Small intestine (tissue), 7 donors: ENCODE data around the gene TSPAN9. TPM values are rescaled to one million over a fixed set of nuclear protein-coding genes. Genes with fewer than 3 reads are reported as not detected.

Experiments used
- DNase-seq, 2 donors: peaks; one replicate each; pipeline versions ENCODE4 v3.0.0 to v3.0.0-alpha.2; 2013
- FAIRE-seq: peaks from 2 replicates; lab custom pipeline; 2012; peaks lifted over from hg19 to GRCh38; lab: Jason Lieb, UNC
- H3K27ac ChIP-seq, 3 donors: one replicate each; pipeline ENCODE4 v1.5.1; 2013; ENCODE audit warnings: low read length in 2 of 3, mild to moderate bottlenecking in 2 of 3, control low read depth in 1 of 3, inconsistent platforms in 1 of 3, low read depth in 1 of 3, moderate library complexity in 1 of 3
- H3K27me3 ChIP-seq, 3 donors: one replicate each; pipeline ENCODE4 v1.6.1; 2013; ENCODE audit warnings: low read length in 3 of 3, inconsistent platforms in 1 of 3; ENCODE audit not compliant: control insufficient read depth in 3 of 3, insufficient read depth in 3 of 3
- H3K36me3 ChIP-seq, 3 donors: one replicate each; pipeline ENCODE4 v1.6.1; 2013; ENCODE audit warnings: low read length in 3 of 3, inconsistent platforms in 1 of 3, low read depth in 1 of 3, mild to moderate bottlenecking in 1 of 3, moderate library complexity in 1 of 3; ENCODE audit not compliant: control insufficient read depth in 3 of 3, insufficient read depth in 2 of 3
- H3K4me1 ChIP-seq, 3 donors: one replicate each; pipeline ENCODE4 v1.6.1; 2013; ENCODE audit warnings: low read length in 2 of 3, inconsistent platforms in 1 of 3, low read depth in 1 of 3, mild to moderate bottlenecking in 1 of 3, moderate library complexity in 1 of 3; ENCODE audit not compliant: control insufficient read depth in 3 of 3, insufficient read depth in 2 of 3
- H3K4me3 ChIP-seq, 3 donors: one replicate each; pipeline ENCODE4 v1.5.1; 2013; ENCODE audit warnings: low read length in 3 of 3, control low read depth in 1 of 3, inconsistent platforms in 1 of 3, low read depth in 1 of 3, mild to moderate bottlenecking in 1 of 3, moderate library complexity in 1 of 3
- H3K9me3 ChIP-seq, 2 donors: one replicate each; pipeline ENCODE4 v1.6.1; 2013; ENCODE audit warnings: low read depth in 1 of 2, low read length in 1 of 2; ENCODE audit not compliant: control insufficient read depth in 2 of 2, insufficient read depth in 1 of 2
- WGBS, 3 donors: extraction: QIAGEN DNeasy Blood & Tissue Kit; methylation state at CpG; one replicate each; pipeline ENCODE4 v1.1.7; 2013; 5-methylcytosine and 5-hydroxymethylcytosine counted together
- polyA plus RNA-seq, 4 donors: library from polyadenylated mRNA; stranded (reverse) in 3 of 4; unstranded in 1 of 4; fragments of 200-250 nt in 3 of 4; fragments of 120-200 nt in 1 of 4; gene quantifications; one replicate each; pipeline versions ENCODE4 v1.2.1 to v1.2.3, GENCODE V29; 2013
- donor health status: healthy with polysubstance abuse.
- donor health status: control.
- donor health status: control.
- donor health status: Bipolar disorder and iron deficiency.
- donor health status: healthy.

The TSPAN9 gene
- polyA plus RNA-seq, 4 donors, result 1.3 to 25.5 (median 12.8) TPM

- DNase-seq, result no peak
- Histone ChIP-seq H3K9me3 (peaks cover 0 to 5% of the 10 kb centered on the region in 2 donors), H3K27me3 (no peaks in the 10 kb centered on the region), H3K4me3 (no peak overlapping the region), H3K27ac (no peak overlapping the region), H3K4me1 (peaks cover 0 to 6% (median 0%) of the 10 kb centered on the region in 3 donors), H3K36me3 (peaks cover 0 to 14% (median 0%) of the 10 kb centered on the region in 3 donors)
- FAIRE-seq, result no peak
- 87 to 90% (median 87%) methylated on average over 8 of the region's 8 CpGs for WGBS, 3 donors
Observed at GRCh38 chr12:3091382-3092241, 14.4 kb downstream of the TSPAN9 start.

GRCh38 chr12:3092764-3093163, 15.6 kb downstream of the TSPAN9 start:
- DNase-seq (no peak), FAIRE-seq (no peak)
- Histone ChIP-seq H3K27me3 (no peaks in the 10 kb centered on the region), H3K9me3 (peaks cover 0 to 6% of the 10 kb centered on the region in 2 donors), H3K27ac (no peak overlapping the region), H3K4me1 (peaks cover 0 to 5% (median 0%) of the 10 kb centered on the region in 3 donors), H3K36me3 (peaks cover 0 to 16% (median 0%) of the 10 kb centered on the region in 3 donors), H3K4me3 (no peak overlapping the region)
- 84 to 90% (median 88%) methylated on average over 10 of the region's 10 CpGs for WGBS, 3 donors

- 39 to 55% (median 52%) methylated on average over 9 to 10 of the region's 10 CpGs for WGBS, 3 donors
- Histone ChIP-seq H3K27me3 (no peaks in the 10 kb centered on the region), H3K4me3 (no peak overlapping the region), H3K9me3 (peaks cover 0 to 15% of the 10 kb centered on the region in 2 donors), H3K4me1 (peaks cover 0 to 5% (median 0%) of the 10 kb centered on the region in 3 donors), H3K27ac (peak overlapping the region in 1 of 3 donors; percentile 62), H3K36me3 (peaks cover 0 to 8% (median 0%) of the 10 kb centered on the region in 3 donors)
- DNase-seq (peak; percentile 58 to 76), FAIRE-seq (no peak)
Observed at GRCh38 chr12:3097186-3097804, 20.1 kb downstream of the TSPAN9 start.

- WGBS, 3 donors, result 49 to 60% (median 49%) methylated on average over 9 of the region's 9 CpGs
Observed at GRCh38 chr12:3097836-3098235, 20.7 kb downstream of the TSPAN9 start.

GRCh38 chr12:3098436-3098835, 21.3 kb downstream of the TSPAN9 start:
- no peak for FAIRE-seq
- WGBS, 3 donors, result 80 to 86% (median 82%) methylated on average over 5 of the region's 5 CpGs

More at GRCh38 chr12:3097836-3098235, 20.7 kb downstream of the TSPAN9 start:
- peak overlapping the region in 1 of 3 donors; percentile 62 for H3K27ac ChIP-seq
- H3K36me3 ChIP-seq, result peaks cover 0 to 6% (median 0%) of the 10 kb centered on the region in 3 donors
- no peak overlapping the region for H3K4me3 ChIP-seq
- H3K9me3 ChIP-seq, result peaks cover 0 to 15% of the 10 kb centered on the region in 2 donors
- no peaks in the 10 kb centered on the region for H3K27me3 ChIP-seq
- DNase-seq, result peak in 1 of 2 donors; percentile 38
- no peak for FAIRE-seq
- peaks cover 0 to 5% (median 0%) of the 10 kb centered on the region in 3 donors for H3K4me1 ChIP-seq

GRCh38 chr12:3099146-3099545, 22.0 kb downstream of the TSPAN9 start:
- 90 to 93% (median 90%) methylated on average over 3 of the region's 3 CpGs for WGBS, 3 donors
- Histone ChIP-seq H3K27me3 (no peaks in the 10 kb centered on the region), H3K4me3 (no peak overlapping the region), H3K36me3 (peaks cover 0 to 4% (median 0%) of the 10 kb centered on the region in 3 donors), H3K4me1 (peaks cover 0 to 5% (median 0%) of the 10 kb centered on the region in 3 donors), H3K27ac (no peak overlapping the region), H3K9me3 (peaks cover 0 to 15% of the 10 kb centered on the region in 2 donors)
- DNase-seq, result no peak
- no peak for FAIRE-seq

More at GRCh38 chr12:3098436-3098835, 21.3 kb downstream of the TSPAN9 start:
- Histone ChIP-seq H3K27me3 (no peaks in the 10 kb centered on the region), H3K4me1 (peaks cover 0 to 5% (median 0%) of the 10 kb centered on the region in 3 donors), H3K27ac (no peak overlapping the region), H3K36me3 (peaks cover 0 to 4% (median 0%) of the 10 kb centered on the region in 3 donors), H3K4me3 (no peak overlapping the region), H3K9me3 (peaks cover 0 to 15% of the 10 kb centered on the region in 2 donors)
- DNase-seq, result no peak

- FAIRE-seq (no peak), DNase-seq (no peak)
- H3K4me1 ChIP-seq, result peaks cover 0 to 5% (median 0%) of the 10 kb centered on the region in 3 donors
- 87 to 90% (median 87%) methylated on average over 10 of the region's 10 CpGs for WGBS, 3 donors
- H3K27ac ChIP-seq, result no peak overlapping the region
- peaks cover 0 to 4% (median 0%) of the 10 kb centered on the region in 3 donors for H3K36me3 ChIP-seq
- no peaks in the 10 kb centered on the region for H3K27me3 ChIP-seq
- peaks cover 0 to 11% of the 10 kb centered on the region in 2 donors for H3K9me3 ChIP-seq
- no peak overlapping the region for H3K4me3 ChIP-seq
Observed at GRCh38 chr12:3101309-3102024, 24.3 kb downstream of the TSPAN9 start.
